K562 (cell line): ENCODE data around the gene CD82. TPM values are rescaled to one million over a fixed set of nuclear protein-coding genes. Genes with fewer than 3 reads are reported as not detected.

Experiments
- ATAC-seq: fragments of 200-7000 bp; cut with Tn5 transposase; 3 replicates; pipeline ENCODE4 v1.9.1; 2020; ENCODE audit warnings: moderate library complexity
- BruUV-seq: library from RNA; stranded (reverse); fragments of 400-500 nt; replicated peaks from 2 replicates; lab custom pipeline; 2021; lab: Mats Ljungman, UMichigan
- CTCF ChIA-PET: fragments of 300-600 bp; formaldehyde crosslinking; extraction: SDS; loops from one replicate; lab custom pipeline; 2021; ENCODE audit warnings: low intra/inter-chr PET ratio; lab: Yijun Ruan, JAX
- POLR2A ChIA-PET: fragments of 300-600, 350-650 bp; sonication (Branson Sonifier 250); formaldehyde crosslinking; extraction: SDS; loops from one replicate; lab custom pipeline; 2021; ENCODE audit warnings: antibody characterized with exemption, inconsistent platforms; lab: Yijun Ruan, JAX
- DNase-seq, 4 experiments: peaks; one replicate each; pipeline versions ENCODE4 v3.0.0 to v3.0.0-alpha.2; 2011 to 2018; ENCODE audit warnings: low spot score in 3 of 4, mixed read lengths in 3 of 4; ENCODE audit errors: extremely low read depth in 1 of 4
- FAIRE-seq: peaks from 2 replicates; lab custom pipeline; 2011; peaks lifted over from hg19 to GRCh38; lab: Jason Lieb, UNC
- H2AFZ ChIP-seq: 2 replicates; pipeline ENCODE4 v1.6.0; 2011; ENCODE audit warnings: low read depth, low read length, control low read depth, inconsistent platforms
- H3K27ac ChIP-seq: fragments of 200-600 bp; 3 replicates; pipeline ENCODE4 v1.8.0; 2011; ENCODE audit warnings: low read depth, mild to moderate bottlenecking, control low read depth, inconsistent platforms, low read length, moderate library complexity, mixed read lengths; ENCODE audit errors: extremely low read depth
- H3K27me3 ChIP-seq, 2 experiments: fragments of 300-600 bp in 1 of 2; 2 replicates in 1 of 2; 3 replicates in 1 of 2; pipeline versions ENCODE4 v1.6.0 to v1.8.0; 2011; ENCODE audit warnings: inconsistent platforms in 2 of 2, low read length in 2 of 2, mild to moderate bottlenecking in 1 of 2, mixed read lengths in 1 of 2, moderate library complexity in 1 of 2; ENCODE audit not compliant: control insufficient read depth in 2 of 2, insufficient read depth in 2 of 2
- H3K36me3 ChIP-seq: fragments of 300-600 bp; 3 replicates; pipeline ENCODE4 v1.8.0; 2011; ENCODE audit warnings: mild to moderate bottlenecking, low read length, inconsistent platforms; ENCODE audit not compliant: control insufficient read depth, insufficient read depth
- H3K4me1 ChIP-seq, 2 experiments: fragments of 200-600 bp in 1 of 2; replicated peaks in 1 of 2; 2 replicates in 1 of 2; 3 replicates in 1 of 2; pipeline versions ENCODE4 v1.5.1 to v1.8.0; 2011; ENCODE audit warnings: inconsistent platforms in 2 of 2, low read length in 2 of 2, mild to moderate bottlenecking in 1 of 2, mixed read lengths in 1 of 2, moderate library complexity in 1 of 2; ENCODE audit not compliant: control insufficient read depth in 2 of 2, insufficient read depth in 2 of 2
- H3K4me2 ChIP-seq: 2 replicates; pipeline ENCODE4 v1.6.1; 2011; ENCODE audit warnings: low read length, control low read depth, inconsistent platforms, mixed read lengths; ENCODE audit not compliant: insufficient read depth
- H3K4me3 ChIP-seq: fragments of 200-600 bp; sonication (generic), shearing (Covaris generic); 2 replicates; pipeline ENCODE4 v1.5.1; 2016; ENCODE audit warnings: control low read depth, inconsistent platforms
- H3K79me2 ChIP-seq: fragments of 200-600 bp; 3 replicates; pipeline ENCODE4 v1.8.0; 2011; ENCODE audit warnings: low read length, inconsistent platforms; ENCODE audit not compliant: control insufficient read depth, insufficient read depth
- H3K9ac ChIP-seq, 2 experiments: 2 replicates each; pipeline versions ENCODE4 v1.6.0 to v1.6.1; 2011; ENCODE audit warnings: low read depth in 2 of 2, low read length in 2 of 2, control low read depth in 1 of 2, inconsistent platforms in 1 of 2, mild to moderate bottlenecking in 1 of 2, mixed read lengths in 1 of 2; ENCODE audit not compliant: insufficient read depth in 1 of 2
- H3K9me1 ChIP-seq: one replicate; pipeline ENCODE4 v1.6.0; 2011; ENCODE audit warnings: inconsistent platforms, mild to moderate bottlenecking, low read length, moderate library complexity; ENCODE audit not compliant: control insufficient read depth, insufficient read depth
- H3K9me3 ChIP-seq: replicated peaks from 2 replicates; pipeline ENCODE4 v1.5.1; 2011; ENCODE audit warnings: low read depth, low read length, inconsistent platforms; ENCODE audit not compliant: control insufficient read depth, insufficient read depth
- H4K20me1 ChIP-seq: replicated peaks from 2 replicates; pipeline ENCODE4 v1.6.1; 2011; ENCODE audit warnings: low read length, inconsistent platforms, mixed read lengths; ENCODE audit not compliant: control insufficient read depth, insufficient read depth
- DACH1 ChIP-seq: fragments of 450-650 bp; IDR thresholded peaks from 2 replicates; pipeline ENCODE4 v1.6.1; 2018; ENCODE audit not compliant: partially characterized antibody
- ETV1 ChIP-seq: fragments of 450-650 bp; conservative IDR thresholded peaks from 2 replicates; pipeline ENCODE4 v1.6.1; 2016; ENCODE audit warnings: missing genetic modification characterization, control low read depth, low read depth, missing compliant biosample characterization
- HDAC2 ChIP-seq: fragments of 450-650 bp; IDR thresholded peaks from 2 replicates; pipeline ENCODE4 v1.6.1; 2016; ENCODE audit warnings: mild to moderate bottlenecking
- MTA2 ChIP-seq: fragments of 450-650 bp; IDR thresholded peaks from 2 replicates; pipeline ENCODE4 v1.6.1; 2016; ENCODE audit warnings: low read depth
- NR2C2 ChIP-seq, 2 experiments: fragments of 200-800 bp in 1 of 2; sonication (Bioruptor generic) in 1 of 2; sonication (generic) in 1 of 2; formaldehyde crosslinking in 1 of 2; IDR thresholded peaks; 2 replicates each; pipeline versions ENCODE4 v1.6.1 to v1.8.0; 2016 to 2022; ENCODE audit warnings: mild to moderate bottlenecking in 1 of 2, missing compliant biosample characterization in 1 of 2, missing genetic modification characterization in 1 of 2, missing genetic modification reagents in 1 of 2
- PURB ChIP-seq: sonication (generic); formaldehyde crosslinking; IDR thresholded peaks from 2 replicates; pipeline ENCODE4 v1.9.0; 2021; ENCODE audit warnings: low read depth, mild to moderate bottlenecking, missing genetic modification reagents
- RBM15 ChIP-seq: fragments of 200-400 bp; formaldehyde crosslinking; IDR thresholded peaks from 2 replicates; pipeline ENCODE4 v1.6.1; 2018; ENCODE audit warnings: mild to moderate bottlenecking, low read length, moderate library complexity; ENCODE audit not compliant: insufficient read depth
- RBM34 ChIP-seq: fragments of 200-400 bp; formaldehyde crosslinking; IDR thresholded peaks from 2 replicates; pipeline ENCODE4 v1.6.1; 2018; ENCODE audit warnings: low read length, borderline replicate concordance; ENCODE audit not compliant: insufficient read depth
- RBM39 ChIP-seq: fragments of 200-400 bp; formaldehyde crosslinking; optimal IDR thresholded peaks from 2 replicates; pipeline ENCODE3; 2018; ENCODE audit warnings: low read depth, low read length
- RREB1 ChIP-seq: fragments of 250-450 bp; sonication (Bioruptor Pico); IDR thresholded peaks from 2 replicates; pipeline ENCODE4 v1.4.0; 2020
- SIN3B ChIP-seq: fragments of 450-650 bp; IDR thresholded peaks from 2 replicates; pipeline ENCODE4 v1.6.1; 2017; ENCODE audit warnings: low read depth, mild to moderate bottlenecking, moderate library complexity
- SREBF1 ChIP-seq: fragments of 150-350 bp; IDR thresholded peaks from 2 replicates; pipeline ENCODE4 v1.6.1; 2014; ENCODE audit warnings: antibody characterized with exemption, low read depth, low read length, borderline replicate concordance
- ZBTB17 ChIP-seq: fragments of 450-650 bp; formaldehyde crosslinking; IDR thresholded peaks from 2 replicates; pipeline ENCODE4 v1.4.0; 2020; ENCODE audit warnings: mild to moderate bottlenecking
- ZNF324 ChIP-seq: fragments of 250-450 bp; sonication (Bioruptor Pico); IDR thresholded peaks from 2 replicates; pipeline ENCODE4 v1.4.0; 2020; ENCODE audit warnings: mild to moderate bottlenecking
- ZNF41 ChIP-seq: fragments of 250-450 bp; sonication (Bioruptor Pico); conservative IDR thresholded peaks from 2 replicates; pipeline ENCODE4 v1.4.0; 2020; ENCODE audit warnings: mild to moderate bottlenecking
- ZNF431 ChIP-seq: sonication (generic); formaldehyde crosslinking; IDR thresholded peaks from 2 replicates; pipeline ENCODE4 v1.8.0; 2022; ENCODE audit warnings: mild to moderate bottlenecking, missing genetic modification reagents
- ZNF583 ChIP-seq: fragments of 250-450 bp; sonication (Bioruptor Pico); IDR thresholded peaks from 2 replicates; pipeline ENCODE4 v1.4.0; 2020
- WGBS: fragments of 100-300 bp; shearing (Covaris generic); methylation state at CpG from one replicate; pipeline ENCODE4 v1.1.6; 2016; ENCODE audit warnings: low coverage, mixed read lengths; ENCODE audit not compliant: insufficient coverage; ENCODE audit errors: missing lambda C conversion rate; 5-methylcytosine and 5-hydroxymethylcytosine counted together
- in situ Hi-C: fragments of 300-500 bp; cut with MboI; formaldehyde crosslinking; loops from 4 replicates; pipeline ENCODE4 v1.15.0; 2018; ENCODE audit warnings: inconsistent platforms, mixed read lengths
- intact Hi-C: fragments of 100-400 bp; cut with micrococcal nuclease; formaldehyde crosslinking; loops from 2 replicates; pipeline ENCODE4 v1.14.2; 2022
- polyA plus RNA-seq, 8 experiments: library from polyadenylated mRNA; depleted of rRNA in 4 of 8; stranded (reverse) in 5 of 8; unstranded in 3 of 8; fragments of >200 nt; fragmentation: Nextera tagmentation in 2 of 8; fragmentation: Illumina TruSeq in 1 of 8; extraction: Ambion mirVana in 2 of 8; extraction: Trizol in 1 of 8; gene quantifications; 2 replicates each; pipeline versions ENCODE4 v1.2.1 to v1.2.3, GENCODE V29; 2011 to 2014; ENCODE audit warnings: inconsistent platforms in 1 of 8, missing spikeins in 1 of 8
- total RNA-seq, 7 experiments: library from RNA; depleted of rRNA in 6 of 7; stranded (reverse); fragments of >200 nt in 6 of 7; fragmentation: Illumina TruSeq in 2 of 7; extraction: Trizol in 2 of 7; gene quantifications; 2 replicates each; pipeline versions ENCODE4 v1.2.1 to v1.2.3, GENCODE V29; 2011 to 2021; ENCODE audit warnings: low replicate concordance in 1 of 7

The CD82 gene
- total and polyA plus RNA-seq, 9 of the 15 experiments (the other 6 are each of a cell fraction or from before 2014, with no cell fraction given) = 0.27 to 9.4 (median 3.0) TPM

GRCh38 chr11:44622190-44622650 is 56.8 kb downstream of the CD82 start (continued):
- no peak for TF ChIP-seq ZNF583 (CRISPR knock-in tag)
- no peak for TF ChIP-seq HDAC2
- no peak for TF ChIP-seq ZNF41 (CRISPR knock-in tag)
- TF ChIP-seq DACH1 = no peak
- TF ChIP-seq MTA2 = no peak
- TF ChIP-seq, all 486 proteins: peak for 0

- Histone ChIP-seq H3K4me1 (peaks cover 0 to 25% of the 10 kb centered on the region in 2 experiments; a peak in 3 of 5 replicates), H3K9ac (no peak overlapping the region), H3K9me3 (no peaks in the 10 kb centered on the region), H3K27ac (no peak overlapping the region), H3K4me3 (no peak overlapping the region), H4K20me1 (peaks cover 4% of the 10 kb centered on the region; the same call in 1 of the 2 replicates), H3K79me2 (no peaks in the 10 kb centered on the region), H3K36me3 (no peaks in the 10 kb centered on the region), H3K4me2 (no peak overlapping the region), H3K27me3 (peaks cover 0 to 25% of the 10 kb centered on the region in 2 experiments; a peak in 2 of 5 replicates), H3K9me1 (peaks cover 7% of the 10 kb centered on the region), H2AFZ (no peak overlapping the region)
- ChIA-PET CTCF (interaction anchor here (0.7 kb wide), 1 partner anchor 287 kb away, joined by 3 read pairs; no protein-coding TSS in a partner anchor), POLR2A (interaction anchor here (0.6 kb wide), 1 partner anchor 7 kb away, joined by 3 read pairs; no protein-coding TSS in a partner anchor)
- WGBS = 18% methylated on average over 11 of the region's 11 CpGs
- FAIRE-seq (no peak), ATAC-seq (no peak), DNase-seq (no peak)
- no TSS peak for BruUV-seq
- intact Hi-C loops (loop anchor here (5.0 kb wide), 2 partner anchors 75 to 480 kb away; no protein-coding TSS in a partner anchor), in situ Hi-C loops (loop anchor here (5.0 kb wide), 1 partner anchor 290 kb away; no protein-coding TSS in a partner anchor)
- no peak for TF ChIP-seq RBM39
- no peak for TF ChIP-seq ZNF431
- TF ChIP-seq PURB (CRISPR knock-in tag) = no peak
- no peak for TF ChIP-seq NR2C2 (CRISPR knock-in tag; IDR thresholded peaks at IDR 0.05)
- TF ChIP-seq NR2C2 (tag; IDR thresholded peaks at IDR 0.05) = no peak
- TF ChIP-seq SIN3B = no peak
- no peak for TF ChIP-seq ETV1 (tag)
- no peak for TF ChIP-seq RBM15
- TF ChIP-seq RREB1 = no peak
- no peak for TF ChIP-seq ZBTB17
- TF ChIP-seq ZNF324 (CRISPR knock-in tag) = no peak
- TF ChIP-seq SREBF1 = no peak
- TF ChIP-seq RBM34 = no peak
Measured at GRCh38 chr11:44622721-44623258, 57.3 kb downstream of the CD82 start.
